Activated naive CD8-positive, alpha-beta T cell treated with anti-CD3 and anti-CD28 coated beads, Interleukin-2, amount 10 ng/mL, durations not matched to agents 7 days and 5 days (primary cell): ENCODE measurements around the gene MT1G. TPM values are rescaled to one million over a fixed set of nuclear protein-coding genes. Genes with fewer than 3 reads are reported as not detected.

Experiments used
- ATAC-seq: fragments of 150-1000 bp; cut with Tn5 transposase; one replicate; pipeline ENCODE4 v1.10.0; 2021; ENCODE audit warnings: low read depth, moderate library complexity
- POLR2A ChIA-PET: fragments of 350-600 bp; sonication (Branson Sonifier 250); formaldehyde crosslinking; loops from one replicate; lab custom pipeline; 2021; ENCODE audit warnings: antibody characterized with exemption; lab: Charles Lee
- DNase-seq: peaks from one replicate; pipeline ENCODE4 v3.0.0; 2021
- H3K27ac Mint-ChIP-seq: one replicate; pipeline ENCODE4 v1.8.0; 2022; ENCODE audit warnings: mild to moderate bottlenecking, mixed read lengths
- H3K27me3 Mint-ChIP-seq: one replicate; pipeline ENCODE4 v1.8.0; 2022; ENCODE audit warnings: mild to moderate bottlenecking, moderate library complexity, mixed read lengths
- H3K36me3 Mint-ChIP-seq: one replicate; pipeline ENCODE4 v1.8.0; 2021; ENCODE audit warnings: mild to moderate bottlenecking, mixed read lengths
- H3K4me1 Mint-ChIP-seq: one replicate; pipeline ENCODE4 v1.8.0; 2021; ENCODE audit warnings: mixed read lengths
- H3K4me3 Mint-ChIP-seq: one replicate; pipeline ENCODE4 v1.8.0; 2022; ENCODE audit warnings: mild to moderate bottlenecking, moderate library complexity, mixed read lengths
- H3K9me3 Mint-ChIP-seq: one replicate; pipeline ENCODE4 v1.8.0; 2021; ENCODE audit warnings: mixed read lengths
- total RNA-seq, 2 experiments: library from RNA; stranded (reverse); gene quantifications; one replicate each; pipeline ENCODE4 v1.2.3, GENCODE V29; 2021

MT1G gene
- total RNA-seq, 2 experiments from 2014 or later: 4.0 to 5.0 TPM

DNA sequence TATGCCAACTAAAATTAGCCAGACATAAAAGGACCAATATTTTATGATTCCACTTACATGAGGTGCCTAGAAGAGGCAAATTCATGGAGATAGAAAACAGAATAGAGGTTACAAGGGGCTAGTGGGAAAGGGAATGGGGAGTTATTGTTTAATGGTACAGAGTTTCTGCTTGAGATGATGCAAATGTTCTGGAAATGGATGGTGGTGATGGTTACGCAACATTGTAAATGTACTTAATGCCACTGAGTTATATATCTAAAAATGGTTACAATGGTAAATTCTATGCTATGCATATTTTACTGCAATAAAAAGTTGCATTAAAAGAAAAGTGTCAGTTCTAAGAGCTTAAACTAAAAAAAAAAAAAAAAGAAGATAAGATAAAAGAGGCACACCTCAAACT is 32.3 kb upstream of the MT1G start:
- no peaks in the 10 kb centered on the region for H3K9me3 Mint-ChIP-seq
- peaks cover 10% of the 10 kb centered on the region for H3K4me1 Mint-ChIP-seq
- ATAC-seq (no peak), DNase-seq (no peak)
- POLR2A ChIA-PET: interaction anchor here (2.7 kb wide), 1 partner anchor 18 kb away, joined by 28 read pairs; the partner anchor contains the start of gene MT1X
- peaks cover 2% of the 10 kb centered on the region for H3K36me3 Mint-ChIP-seq
- H3K27ac Mint-ChIP-seq: no peak overlapping the region
- no peak overlapping the region for H3K4me3 Mint-ChIP-seq
- no peaks in the 10 kb centered on the region for H3K27me3 Mint-ChIP-seq

DNA sequence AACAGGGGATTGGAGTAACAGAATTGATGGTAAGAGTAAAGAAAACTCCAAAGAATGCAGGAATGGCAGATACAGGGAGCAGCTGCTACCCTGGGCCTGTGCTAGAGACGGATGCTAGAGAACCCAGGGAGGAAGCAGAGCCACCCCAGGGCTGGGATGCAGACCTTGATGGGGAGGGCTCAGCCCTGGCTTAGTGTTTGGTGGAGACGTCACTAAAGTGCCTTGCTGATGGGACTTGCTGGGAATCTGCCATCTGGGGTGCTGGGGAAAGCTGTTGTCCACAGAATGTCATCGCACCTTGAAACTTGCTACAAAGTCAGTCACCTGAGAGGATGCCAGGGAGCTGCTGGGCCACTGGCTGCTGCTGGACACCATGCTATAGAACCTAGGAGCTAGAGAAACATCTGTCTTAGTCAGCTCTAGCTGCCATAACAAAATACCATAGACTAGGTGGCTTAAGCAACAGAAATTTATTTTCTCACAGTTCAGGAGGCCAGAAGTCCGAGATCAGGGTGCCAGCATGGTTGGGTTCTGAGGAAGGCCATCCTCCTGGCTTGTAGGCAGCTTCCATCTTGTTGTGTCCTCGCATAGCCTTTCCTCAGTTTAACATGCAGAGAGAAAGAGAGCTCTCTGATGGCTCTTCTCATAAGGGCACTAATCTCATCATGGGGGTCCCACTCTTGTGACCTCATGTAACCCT is 29.7 kb upstream of the MT1G start:
- no peaks in the 10 kb centered on the region for H3K9me3 Mint-ChIP-seq
- peaks cover 10% of the 10 kb centered on the region for H3K4me1 Mint-ChIP-seq
- ATAC-seq: no peak
- no peak for DNase-seq
- peaks cover 2% of the 10 kb centered on the region for H3K36me3 Mint-ChIP-seq
- POLR2A ChIA-PET: interaction anchor here (1.6 kb wide), 1 partner anchor 15 kb away, joined by 7 read pairs; the partner anchor contains the start of gene MT1X
- H3K4me3 Mint-ChIP-seq: no peak overlapping the region
- no peaks in the 10 kb centered on the region for H3K27me3 Mint-ChIP-seq
- no peak overlapping the region for H3K27ac Mint-ChIP-seq

DNA sequence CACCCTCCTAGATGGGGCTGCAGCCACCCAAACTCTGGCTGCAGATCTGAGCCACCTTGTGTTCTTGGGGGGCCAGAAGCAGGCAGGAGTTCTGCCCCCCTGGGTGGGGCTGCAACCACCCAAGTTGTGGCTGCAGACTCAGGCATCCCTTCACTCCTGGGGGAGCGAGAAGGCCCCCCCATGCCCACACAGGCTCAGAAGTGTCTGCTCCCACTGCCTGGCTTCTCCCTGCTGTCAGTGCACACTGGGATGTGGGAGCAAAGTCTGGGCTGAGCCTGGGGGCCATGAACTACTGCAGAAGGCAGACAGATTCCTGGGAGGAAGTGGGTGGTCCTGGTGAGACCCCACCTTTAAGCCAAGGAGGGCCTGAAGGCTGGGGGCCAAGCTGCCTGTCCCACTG is 27.4 kb upstream of the MT1G start:
- H3K27me3 Mint-ChIP-seq: peaks cover 2% of the 10 kb centered on the region
- POLR2A ChIA-PET: interaction anchor here (1.1 kb wide), 1 partner anchor 13 kb away, joined by 6 read pairs; the partner anchor contains the start of gene MT1X
- peaks cover 2% of the 10 kb centered on the region for H3K36me3 Mint-ChIP-seq

DNA sequence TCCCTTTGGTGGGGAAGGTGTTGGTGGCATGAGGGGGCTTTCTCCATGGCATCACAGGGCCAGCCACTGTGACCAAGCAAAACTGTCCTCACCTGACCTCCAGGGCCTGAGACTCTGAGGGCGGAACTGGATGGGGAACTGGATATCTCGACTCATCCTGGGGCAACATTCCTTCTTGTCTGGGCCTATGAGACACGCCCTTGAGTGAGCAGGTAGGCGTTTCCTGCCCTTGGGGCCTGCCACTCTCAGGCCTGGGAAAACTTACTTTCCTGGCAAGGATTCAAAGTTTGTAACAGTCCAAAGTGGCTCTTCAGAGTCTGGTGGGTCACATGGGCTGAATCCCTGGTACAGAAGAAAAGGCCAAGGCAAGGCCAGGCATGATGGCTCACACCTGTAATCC is 24.0 kb upstream of the MT1G start:
- H3K27ac Mint-ChIP-seq: no peak overlapping the region
- no peak overlapping the region for H3K4me3 Mint-ChIP-seq
- POLR2A ChIA-PET: no interaction called here
- no peak for DNase-seq
- no peaks in the 10 kb centered on the region for H3K36me3 Mint-ChIP-seq
- no peak for ATAC-seq
- H3K27me3 Mint-ChIP-seq: peaks cover 2% of the 10 kb centered on the region
- peaks cover 1% of the 10 kb centered on the region for H3K9me3 Mint-ChIP-seq
- H3K4me1 Mint-ChIP-seq: no peaks in the 10 kb centered on the region

More for the DNA sequence above, 27.4 kb upstream of the MT1G start:
- ATAC-seq (no peak), DNase-seq (no peak)
- Mint-ChIP-seq H3K9me3 (peaks cover 1% of the 10 kb centered on the region), H3K4me3 (no peak overlapping the region), H3K27ac (no peak overlapping the region), H3K4me1 (no peaks in the 10 kb centered on the region)

DNA sequence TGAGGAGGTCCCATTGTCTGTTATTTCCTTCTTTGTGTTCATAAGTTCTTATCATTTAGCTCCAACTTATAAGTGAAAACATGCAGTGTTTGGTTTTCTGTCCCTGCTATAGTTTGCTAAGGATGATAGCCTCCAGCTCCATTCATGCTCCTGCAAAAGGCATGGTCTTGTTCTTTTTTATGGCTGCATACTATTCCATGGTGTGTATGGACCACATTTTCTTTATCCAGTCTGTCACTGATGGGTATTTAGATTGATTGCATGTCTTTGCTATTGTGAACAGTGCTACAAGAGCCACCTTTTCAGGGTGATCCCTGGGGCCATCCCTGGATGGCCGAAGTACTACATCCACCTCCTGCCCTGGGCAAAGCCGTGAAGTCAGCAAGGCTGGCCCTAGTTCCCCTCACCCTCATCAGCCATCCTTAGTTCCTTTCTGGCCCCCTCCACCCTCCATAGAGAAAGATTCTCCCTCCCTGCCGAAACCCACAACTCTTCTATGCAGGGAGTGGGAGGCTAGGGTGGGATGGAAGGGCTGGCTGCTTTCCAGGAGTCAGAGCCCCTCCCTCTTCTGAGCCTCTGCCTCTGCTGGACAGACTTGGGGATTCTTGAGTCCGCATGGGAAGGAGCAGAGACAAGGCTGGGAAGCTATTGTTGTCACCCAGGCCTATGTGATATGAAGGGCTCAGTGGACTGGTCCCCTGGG is 22.7 kb upstream of the MT1G start:
- no peak for DNase-seq
- Mint-ChIP-seq H3K27ac (no peak overlapping the region), H3K4me1 (no peaks in the 10 kb centered on the region), H3K4me3 (no peak overlapping the region), H3K27me3 (peaks cover 2% of the 10 kb centered on the region), H3K36me3 (peaks cover 3% of the 10 kb centered on the region), H3K9me3 (peaks cover 4% of the 10 kb centered on the region)
- ATAC-seq: no peak
- POLR2A ChIA-PET: interaction anchor here (0.7 to 1.5 kb wide), 2 partner anchors 8 to 84 kb away, joined by 3 to 4 read pairs; partner anchors contain the start of gene MT1X

DNA sequence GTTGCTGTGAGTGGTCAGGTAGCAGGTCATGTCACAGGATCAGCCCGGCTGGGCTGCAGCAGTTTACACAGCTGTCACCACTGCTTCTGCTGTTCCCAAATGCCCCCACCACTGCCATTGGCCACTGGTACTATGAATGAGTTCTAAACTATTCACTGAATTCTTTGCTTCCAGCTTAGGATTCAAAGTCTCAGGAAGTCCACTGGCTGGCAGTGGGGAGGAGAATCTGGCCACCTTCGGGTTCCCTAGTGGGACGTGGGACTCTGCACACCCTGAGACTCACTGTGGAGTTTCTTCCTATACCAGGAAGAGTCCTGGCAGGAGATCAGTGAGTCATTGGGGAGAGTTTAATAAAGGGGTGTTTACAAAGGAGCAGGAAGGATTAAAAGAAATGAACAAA is 21.3 kb upstream of the MT1G start:
- Mint-ChIP-seq H3K9me3 (peaks cover 4% of the 10 kb centered on the region), H3K27ac (no peak overlapping the region), H3K4me3 (no peak overlapping the region), H3K27me3 (peaks cover 2% of the 10 kb centered on the region), H3K4me1 (peaks cover 3% of the 10 kb centered on the region), H3K36me3 (peaks cover 6% of the 10 kb centered on the region)
- no peak for DNase-seq
- ATAC-seq: no peak
- POLR2A ChIA-PET: no interaction called here

DNA sequence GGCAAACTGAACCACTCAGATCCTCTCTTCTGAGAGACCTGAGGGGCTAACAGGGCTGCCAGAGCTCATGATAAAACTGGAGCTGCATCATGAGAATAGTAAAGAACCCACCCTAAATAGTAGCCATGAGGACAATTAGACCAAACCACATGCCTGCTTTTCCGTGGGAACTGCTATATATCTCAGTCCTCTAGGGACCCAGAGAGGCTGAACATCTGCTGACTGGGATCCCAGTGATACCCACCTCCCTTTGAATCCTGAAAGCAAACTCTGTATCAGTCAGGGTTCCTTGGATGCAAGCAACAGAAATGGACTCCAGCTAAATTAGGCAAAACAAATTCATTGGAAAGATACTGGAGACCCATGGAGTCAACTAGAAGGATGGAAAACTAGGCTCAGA is 20.9 kb upstream of the MT1G start:
- DNase-seq (peak; percentile 2), ATAC-seq (no peak)
- H3K27ac Mint-ChIP-seq: no peak overlapping the region
- H3K9me3 Mint-ChIP-seq: peaks cover 4% of the 10 kb centered on the region
- H3K4me1 Mint-ChIP-seq: peaks cover 6% of the 10 kb centered on the region
- peaks cover 2% of the 10 kb centered on the region for H3K27me3 Mint-ChIP-seq
- no peak overlapping the region for H3K4me3 Mint-ChIP-seq
- peaks cover 6% of the 10 kb centered on the region for H3K36me3 Mint-ChIP-seq
- POLR2A ChIA-PET: no interaction called here

DNA sequence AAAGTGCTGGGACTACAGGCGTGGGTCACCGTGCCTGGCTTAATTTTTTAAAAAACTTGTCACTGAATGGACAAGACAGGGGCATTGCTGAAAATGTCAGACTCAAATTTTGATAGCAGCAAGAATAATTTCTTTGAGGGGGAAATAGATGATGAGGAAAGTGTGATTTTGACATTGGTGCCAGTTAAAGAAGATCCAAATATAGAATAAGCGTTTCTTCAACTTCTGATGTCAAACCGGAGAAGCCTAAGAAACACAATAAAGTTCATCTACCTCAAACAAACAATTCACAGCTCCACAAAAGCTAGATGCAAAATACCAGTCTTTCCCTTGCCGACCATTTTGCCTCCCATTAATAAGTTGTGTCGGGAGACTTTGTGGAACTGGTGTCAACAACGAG is 18.9 kb upstream of the MT1G start:
- Mint-ChIP-seq H3K4me1 (peaks cover 17% of the 10 kb centered on the region), H3K27ac (no peak overlapping the region), H3K9me3 (peaks cover 4% of the 10 kb centered on the region), H3K27me3 (peaks cover 2% of the 10 kb centered on the region), H3K4me3 (no peak overlapping the region), H3K36me3 (peaks cover 6% of the 10 kb centered on the region)
- ATAC-seq: no peak
- no peak for DNase-seq
- POLR2A ChIA-PET: no interaction called here

DNA sequence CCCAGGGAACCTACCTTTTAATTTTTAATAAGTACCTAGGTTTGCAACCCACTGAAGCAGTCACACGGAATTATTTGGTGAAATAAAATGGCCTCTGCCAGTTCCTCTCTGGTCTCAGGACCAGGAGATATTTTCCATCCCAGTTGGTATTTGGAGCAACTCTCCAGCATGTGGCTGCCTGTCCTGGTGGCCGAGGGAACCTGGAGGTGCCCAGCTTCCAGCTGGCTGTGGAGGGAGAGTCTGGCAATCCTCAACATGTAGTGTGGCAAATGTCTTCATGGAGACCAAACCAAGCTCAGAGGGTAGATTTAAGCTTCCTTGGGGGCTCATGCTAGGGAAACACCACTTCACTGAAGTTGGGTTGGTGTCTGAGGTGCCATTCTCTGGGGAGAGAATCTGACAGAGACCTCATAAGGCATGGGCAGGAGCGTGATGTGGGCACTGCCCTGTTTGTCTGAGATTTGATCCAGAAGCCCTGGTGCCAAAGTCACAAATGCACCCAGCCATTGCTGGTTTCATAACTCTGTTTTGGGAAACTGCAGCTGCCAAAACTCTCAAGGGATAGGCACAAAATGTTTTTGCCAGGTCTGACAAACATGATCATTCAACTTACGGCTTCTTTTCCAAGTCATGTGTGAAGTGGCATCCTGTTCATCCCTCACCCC is 17.2 kb upstream of the MT1G start:
- Mint-ChIP-seq H3K4me3 (no peak overlapping the region), H3K36me3 (peaks cover 6% of the 10 kb centered on the region), H3K9me3 (peaks cover 3% of the 10 kb centered on the region), H3K4me1 (peaks cover 22% of the 10 kb centered on the region), H3K27me3 (no peaks in the 10 kb centered on the region), H3K27ac (no peak overlapping the region)
- DNase-seq (no peak), ATAC-seq (no peak)
- POLR2A ChIA-PET: interaction anchor here (0.6 to 1.2 kb wide), 2 partner anchors 21 to 439 kb away, joined by 3 read pairs; no protein-coding TSS in a partner anchor

DNA sequence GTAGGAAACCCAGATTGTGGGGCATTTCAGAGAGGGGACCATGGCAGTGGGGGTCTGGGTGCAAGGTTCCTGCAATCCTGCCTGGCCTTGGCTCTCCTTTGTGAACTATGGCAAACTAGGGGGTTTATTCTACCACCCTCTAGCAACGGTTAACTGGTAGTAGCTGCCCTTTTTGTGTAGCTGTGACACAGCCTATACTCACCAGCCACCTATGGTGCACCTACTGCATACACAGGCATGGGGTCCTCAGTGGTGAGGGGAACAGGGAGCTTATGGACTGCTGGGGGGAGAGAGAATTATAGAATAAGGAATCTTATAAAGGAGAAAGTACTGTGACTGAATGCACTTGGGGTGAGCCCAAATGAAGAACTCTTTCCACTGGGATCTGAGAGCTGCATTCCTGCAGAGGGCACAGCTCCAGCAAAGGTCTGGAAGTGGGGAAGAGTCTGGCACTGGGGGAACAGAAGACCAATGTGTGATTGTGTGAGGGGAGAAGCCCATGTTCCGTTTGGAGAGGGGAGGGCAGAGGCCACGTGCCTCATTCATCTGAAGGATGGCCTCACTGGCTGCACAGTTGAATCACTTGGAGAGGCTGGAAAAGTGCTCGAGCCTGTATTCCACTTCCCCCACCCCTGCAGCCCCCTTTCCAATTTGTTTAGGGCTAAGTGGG is 16.5 kb upstream of the MT1G start:
- Mint-ChIP-seq H3K4me1 (peaks cover 25% of the 10 kb centered on the region), H3K4me3 (no peak overlapping the region), H3K9me3 (peaks cover 3% of the 10 kb centered on the region), H3K27me3 (no peaks in the 10 kb centered on the region), H3K36me3 (peaks cover 6% of the 10 kb centered on the region), H3K27ac (no peak overlapping the region)
- POLR2A ChIA-PET: interaction anchor here (0.6 kb wide), 1 partner anchor 440 kb away, joined by 3 read pairs; no protein-coding TSS in a partner anchor
- no peak for DNase-seq
- no peak for ATAC-seq

DNA sequence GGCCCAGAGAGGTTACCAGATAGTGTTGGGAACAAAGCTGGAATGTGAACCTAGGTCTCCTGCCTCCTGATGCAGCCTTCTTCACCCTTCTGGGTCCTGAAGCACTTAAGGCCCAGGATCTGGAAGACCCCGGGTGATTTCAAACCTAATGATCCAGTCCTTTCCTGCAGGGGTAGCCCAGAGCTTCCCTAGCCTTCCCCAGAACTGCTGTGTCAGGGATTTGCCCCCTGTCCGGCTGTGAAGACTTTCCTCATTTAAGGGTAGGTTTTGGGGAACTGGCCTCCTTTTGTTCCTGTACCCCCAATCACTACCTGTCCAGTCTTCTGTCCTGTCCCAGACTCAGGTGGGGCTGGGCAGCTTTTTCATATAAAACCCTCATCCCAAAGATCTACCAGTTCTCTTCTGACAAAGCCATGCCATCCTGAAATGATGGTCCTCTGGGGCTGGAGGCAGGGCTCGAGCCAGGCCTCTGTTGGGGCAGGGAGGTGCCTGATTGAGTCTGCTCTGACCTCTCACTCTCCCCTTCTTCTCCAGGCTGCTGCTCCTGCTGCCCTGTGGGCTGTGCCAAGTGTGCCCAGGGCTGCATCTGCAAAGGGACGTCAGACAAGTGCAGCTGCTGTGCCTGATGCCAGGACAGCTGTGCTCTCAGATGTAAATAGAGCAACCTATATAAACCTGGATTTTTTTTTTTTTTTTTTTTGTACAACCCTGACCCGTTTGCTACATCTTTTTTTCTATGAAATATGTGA is 15.7 kb upstream of the MT1G start:
- peak overlapping the region; percentile 14 for H3K27ac Mint-ChIP-seq
- no peaks in the 10 kb centered on the region for H3K27me3 Mint-ChIP-seq

DNA sequence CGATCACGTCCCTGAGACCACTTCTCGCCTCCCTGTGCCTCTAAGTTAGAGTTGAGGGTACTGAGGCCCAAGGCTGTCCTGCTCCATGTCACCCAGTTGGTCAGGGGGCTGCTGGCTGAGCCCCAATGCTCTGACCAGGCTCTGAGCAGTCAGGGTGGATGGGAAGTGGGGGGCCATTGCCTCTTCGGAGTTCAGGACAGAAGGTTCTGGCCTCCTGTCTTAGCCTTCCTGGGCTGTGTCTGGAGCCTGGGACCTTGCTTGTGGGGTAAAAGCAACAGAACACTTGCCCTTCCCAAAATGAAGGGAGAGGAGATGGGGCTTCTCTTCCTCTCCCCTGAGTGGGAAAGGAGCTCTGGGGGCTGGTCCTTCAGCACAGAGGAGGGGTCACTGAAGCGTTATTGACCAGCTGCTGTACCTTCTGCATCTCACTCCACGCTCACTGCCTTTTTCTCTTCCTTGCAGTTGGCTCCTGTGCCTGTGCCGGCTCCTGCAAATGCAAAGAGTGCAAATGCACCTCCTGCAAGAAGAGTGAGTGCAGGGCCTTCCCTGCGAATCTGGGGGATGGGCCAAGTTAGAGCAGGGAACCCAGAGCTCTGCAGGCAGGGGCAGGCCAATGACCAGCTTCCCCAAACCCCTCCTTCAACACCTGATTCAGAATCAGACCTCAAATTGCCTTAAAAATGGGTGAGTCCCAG is 15.0 kb upstream of the MT1G start:
- H3K27ac Mint-ChIP-seq: peak overlapping the region; percentile 95
- DNase-seq (no peak), ATAC-seq (peak; percentile 4)
- no peaks in the 10 kb centered on the region for H3K27me3 Mint-ChIP-seq
- peaks cover 3% of the 10 kb centered on the region for H3K9me3 Mint-ChIP-seq
- H3K36me3 Mint-ChIP-seq: peaks cover 6% of the 10 kb centered on the region
- H3K4me3 Mint-ChIP-seq: peak overlapping the region; percentile 97
- peaks cover 25% of the 10 kb centered on the region for H3K4me1 Mint-ChIP-seq
- POLR2A ChIA-PET: interaction anchor here (0.8 to 2.8 kb wide), 17 partner anchors 8 to 76 kb away, joined by 3 to 28 read pairs (median 5); partner anchors contain the start of genes MT1E, MT1F, MT1G and MT1H

More for the DNA sequence above, 15.7 kb upstream of the MT1G start:
- peak overlapping the region; percentile 97 for H3K4me3 Mint-ChIP-seq
- peaks cover 3% of the 10 kb centered on the region for H3K9me3 Mint-ChIP-seq
- DNase-seq: no peak
- ATAC-seq: no peak
- POLR2A ChIA-PET: interaction anchor here (1.0 to 2.8 kb wide), 9 partner anchors 12 to 77 kb away, joined by 3 to 28 read pairs (median 6); partner anchors contain the start of gene MT1G
- peaks cover 25% of the 10 kb centered on the region for H3K4me1 Mint-ChIP-seq
- peaks cover 6% of the 10 kb centered on the region for H3K36me3 Mint-ChIP-seq
